Medulla oblongata (tissue), 1 donor: ENCODE results near the gene TMEM45B.
"Not testable (repeated sequence)": the region's sequence is repeated elsewhere in the genome, so short reads cannot be mapped to it uniquely, and the experiment has no call there.

Experiments
- DNase-seq: peaks from one replicate; pipeline ENCODE4 v3.0.0-alpha.2; 2015; ENCODE audit errors: extremely low spot score

The TMEM45B gene

GRCh38 chr11:129808241-129808640, 7.4 kb upstream of the TMEM45B start:
- not testable (repeated sequence) for DNase-seq

GRCh38 chr11:129813231-129813791, 2.3 kb upstream of the TMEM45B start:
- no peak for DNase-seq

- DNase-seq, result no peak
Measured at GRCh38 chr11:129814244-129815014, 1.2 kb upstream of the TMEM45B start.

DNA sequence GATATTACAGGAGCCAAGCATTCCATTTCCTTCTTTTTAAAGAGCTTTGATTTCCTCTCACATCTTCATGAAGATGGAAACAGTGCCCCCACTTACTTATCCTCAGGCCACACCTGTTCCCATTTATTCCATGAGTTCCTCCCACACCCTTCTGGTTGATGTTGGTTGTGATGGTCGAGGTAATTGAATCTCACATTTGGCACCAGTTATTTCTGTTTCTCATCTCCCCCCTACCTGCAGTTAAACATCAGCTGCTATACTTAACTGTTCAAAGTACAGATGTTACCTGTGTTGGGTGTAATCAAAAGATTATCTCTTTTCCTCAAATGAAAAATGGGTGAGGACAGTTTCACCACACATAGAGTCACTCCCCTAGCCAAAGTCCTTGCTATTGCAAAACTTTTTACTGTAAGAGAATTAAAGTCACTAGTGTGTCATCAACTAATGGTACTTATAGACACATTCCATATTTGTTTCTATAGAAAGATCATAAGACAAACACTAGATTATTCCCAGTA, 1.9 kb downstream of the TMEM45B start:
- no peak for DNase-seq

DNA sequence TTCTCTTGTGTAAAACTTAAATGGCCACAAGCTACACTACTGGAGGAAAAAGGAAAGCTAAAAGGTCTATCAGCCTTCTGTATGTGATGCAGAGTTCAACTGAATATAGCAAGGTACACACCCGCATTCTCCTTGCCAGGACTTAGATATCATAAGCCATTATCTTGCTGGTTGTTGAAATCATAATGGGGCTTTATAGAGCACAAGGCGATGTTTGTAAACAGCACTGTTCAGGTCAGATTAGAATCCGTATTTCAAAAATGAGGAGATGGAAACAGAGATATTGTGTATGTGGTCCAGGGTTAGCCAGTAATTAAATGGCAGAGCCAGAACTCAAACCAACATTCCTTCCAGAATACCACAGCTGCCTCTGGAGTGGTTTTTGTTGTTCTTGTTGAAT, 2.6 kb downstream of the TMEM45B start:
- DNase-seq, result not testable (repeated sequence)

- no peak for DNase-seq
Measured at GRCh38 chr11:129819237-129819636, 3.6 kb downstream of the TMEM45B start.

DNA sequence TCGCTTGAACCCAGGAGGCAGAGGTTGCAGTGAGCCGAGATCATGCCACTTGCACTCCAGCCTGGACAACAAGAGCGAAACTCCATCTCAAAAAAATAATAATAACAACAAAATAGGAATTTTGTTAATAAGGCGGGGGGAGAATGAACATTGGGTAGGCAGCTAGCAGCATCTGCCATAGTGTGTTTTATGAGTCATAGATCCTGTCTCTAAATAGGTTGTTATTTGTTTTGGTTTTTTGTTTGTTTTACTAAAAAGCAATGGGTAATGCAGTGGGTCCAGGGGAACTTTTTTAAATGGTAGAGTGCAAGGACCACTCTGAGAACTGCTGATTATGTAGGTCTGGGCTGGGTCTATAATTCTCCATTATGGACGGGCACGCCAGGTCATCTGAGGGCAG, 4.6 kb downstream of the TMEM45B start:
- DNase-seq, result not testable (repeated sequence)

GRCh38 chr11:129823281-129823680, 7.6 kb downstream of the TMEM45B start:
- DNase-seq, result not testable (repeated sequence)

DNA sequence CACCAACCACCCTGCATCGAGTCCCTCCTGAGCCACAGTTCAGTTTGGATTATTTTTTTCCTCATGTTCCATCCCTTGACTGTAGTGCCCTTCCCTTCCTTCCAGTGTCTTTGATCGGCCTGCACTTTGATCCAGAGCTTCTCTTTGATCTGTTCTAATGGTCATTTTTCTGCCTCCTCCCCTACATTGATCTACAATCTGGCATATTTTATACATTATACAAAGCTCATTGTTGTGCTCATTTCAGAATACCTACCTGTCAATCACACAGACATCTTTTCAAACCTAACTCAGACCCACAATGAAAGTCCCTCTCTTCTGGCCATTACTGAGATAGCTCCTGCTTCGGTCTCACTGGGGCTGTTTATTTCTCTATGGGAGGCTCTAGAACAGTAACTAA, 8.2 kb downstream of the TMEM45B start:
- not testable (repeated sequence) for DNase-seq

- DNase-seq, result no peak
Measured at GRCh38 chr11:129825380-129825779, 9.7 kb downstream of the TMEM45B start.

DNA sequence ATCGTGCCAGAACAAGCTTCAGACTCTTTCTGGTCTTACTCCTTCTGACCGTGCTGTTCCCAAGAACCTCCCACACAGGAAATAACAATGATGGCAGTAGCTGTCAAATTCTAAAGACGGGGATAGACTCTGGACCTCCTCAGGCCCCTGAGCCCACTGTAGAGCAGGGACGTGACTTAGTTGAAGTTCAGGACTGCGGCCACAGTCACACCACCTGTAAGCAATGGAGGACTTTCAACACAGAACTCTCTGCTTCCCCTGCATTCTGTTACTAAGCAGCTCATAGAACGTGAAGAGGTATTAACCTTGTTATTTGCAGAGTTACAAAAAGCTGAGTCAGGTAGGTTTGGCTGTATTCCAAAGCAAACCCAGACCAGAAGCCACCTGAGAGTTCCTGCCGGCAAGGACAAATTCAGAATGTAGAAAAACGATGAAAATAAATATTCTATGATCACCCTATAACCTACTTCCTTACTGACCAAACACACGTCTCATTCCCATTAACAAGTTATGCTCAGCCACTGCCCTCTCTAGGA, 12.7 kb downstream of the TMEM45B start:
- no peak for DNase-seq

DNA sequence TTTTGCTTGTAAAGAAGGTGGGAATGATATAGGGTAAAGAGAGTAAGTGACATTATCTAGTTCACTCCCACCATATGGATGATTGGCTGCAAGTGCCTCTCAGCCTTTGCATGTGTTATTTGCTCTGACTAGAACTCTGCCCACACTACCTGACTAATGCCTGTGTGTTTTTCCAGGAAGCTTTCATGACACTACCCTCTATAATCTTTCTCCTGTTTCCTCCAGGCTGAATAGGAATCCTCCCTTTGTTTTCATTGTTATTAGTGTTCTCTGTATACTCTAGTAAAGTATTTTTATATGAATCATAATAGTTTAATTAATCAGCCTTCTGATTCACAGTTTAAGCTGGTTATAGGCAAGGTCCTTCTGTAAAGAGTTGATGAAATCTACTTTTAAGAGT, 13.8 kb downstream of the TMEM45B start:
- not testable (repeated sequence) for DNase-seq

- DNase-seq, result not testable (repeated sequence)
Measured at GRCh38 chr11:129831227-129831626, 15.6 kb downstream of the TMEM45B start.

DNA sequence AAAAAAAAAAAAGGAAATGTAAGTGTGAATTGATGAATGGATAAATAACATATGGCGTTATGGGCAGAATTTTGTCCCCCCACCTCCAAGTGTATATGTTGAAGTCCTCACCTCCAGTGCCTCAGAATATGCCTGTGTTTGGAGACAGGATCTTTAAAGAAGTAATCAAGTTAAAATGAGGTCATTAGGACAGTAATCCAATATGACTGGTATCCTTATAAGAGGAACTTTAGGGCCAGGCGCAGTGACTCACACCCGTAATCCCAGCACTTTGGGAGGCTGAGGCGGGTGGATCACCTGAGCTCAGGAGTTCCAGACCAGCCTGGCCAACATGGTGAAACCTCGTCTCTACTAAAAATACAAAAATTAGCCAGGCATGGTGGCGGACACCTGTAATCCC, 17.6 kb downstream of the TMEM45B start:
- DNase-seq, result not testable (repeated sequence)

- DNase-seq, result not testable (repeated sequence)
Measured at GRCh38 chr11:129836423-129836891, 20.8 kb downstream of the TMEM45B start.

DNA sequence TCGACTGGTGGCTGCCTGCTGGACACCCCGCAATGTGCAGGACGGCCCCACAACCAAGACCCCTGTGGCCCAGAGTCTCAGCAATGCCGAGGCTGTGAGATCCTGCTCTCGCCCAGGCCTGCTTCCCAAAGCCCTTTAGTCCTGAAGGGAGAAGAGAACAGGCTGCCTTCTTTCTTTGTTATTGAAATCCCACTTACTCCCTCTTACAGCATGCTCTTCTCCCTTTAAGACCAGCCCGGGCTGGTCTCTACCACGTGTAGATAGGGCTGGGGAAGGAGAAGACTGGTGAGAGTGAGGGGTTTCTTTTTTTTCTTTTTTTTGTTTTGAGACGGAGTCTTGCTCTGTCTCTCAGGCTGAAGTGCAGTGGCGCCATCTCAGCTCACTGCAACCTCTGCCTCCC, 21.3 kb downstream of the TMEM45B start:
- no peak for DNase-seq

- DNase-seq, result no peak
Measured at GRCh38 chr11:129840236-129840635, 24.6 kb downstream of the TMEM45B start.

DNA sequence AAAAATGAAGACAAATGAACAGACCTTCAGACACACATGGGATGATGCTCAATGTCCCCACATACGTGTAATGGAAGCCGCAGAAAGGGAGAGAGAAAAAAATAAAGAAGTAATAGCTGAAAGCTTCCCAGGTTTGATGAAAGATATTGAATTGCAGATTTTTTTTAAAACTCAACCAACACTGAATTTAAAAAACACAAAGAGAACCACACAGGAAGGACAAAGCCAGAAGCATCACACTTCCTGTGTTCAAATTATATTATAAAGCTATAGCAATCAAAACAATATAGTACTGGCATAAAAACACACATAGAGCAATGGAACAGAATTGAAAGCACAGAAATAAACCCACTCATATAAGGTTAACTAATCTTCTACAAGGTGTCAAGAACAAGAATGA, 26.5 kb downstream of the TMEM45B start:
- no peak for DNase-seq

- DNase-seq, result no peak
Measured at GRCh38 chr11:129846508-129847335, 31.1 kb downstream of the TMEM45B start.

DNA sequence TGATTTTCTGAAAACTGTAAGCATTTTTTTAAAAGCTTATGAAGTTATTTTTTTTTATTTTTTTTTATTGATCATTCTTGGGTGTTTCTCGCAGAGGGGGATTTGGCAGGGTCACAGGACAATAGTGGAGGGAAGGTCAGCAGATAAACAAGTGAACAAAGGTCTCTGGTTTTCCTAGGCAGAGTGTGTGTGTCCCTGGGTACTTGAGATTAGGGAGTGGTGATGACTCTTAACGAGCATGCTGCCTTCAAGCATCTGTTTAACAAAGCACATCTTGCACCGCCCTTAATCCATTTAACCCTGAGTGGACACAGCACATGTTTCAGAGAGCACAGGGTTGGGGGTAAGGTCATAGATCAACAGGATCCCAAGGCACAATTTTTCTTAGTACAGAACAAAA, 31.7 kb downstream of the TMEM45B start:
- DNase-seq, result not testable (repeated sequence)

DNA sequence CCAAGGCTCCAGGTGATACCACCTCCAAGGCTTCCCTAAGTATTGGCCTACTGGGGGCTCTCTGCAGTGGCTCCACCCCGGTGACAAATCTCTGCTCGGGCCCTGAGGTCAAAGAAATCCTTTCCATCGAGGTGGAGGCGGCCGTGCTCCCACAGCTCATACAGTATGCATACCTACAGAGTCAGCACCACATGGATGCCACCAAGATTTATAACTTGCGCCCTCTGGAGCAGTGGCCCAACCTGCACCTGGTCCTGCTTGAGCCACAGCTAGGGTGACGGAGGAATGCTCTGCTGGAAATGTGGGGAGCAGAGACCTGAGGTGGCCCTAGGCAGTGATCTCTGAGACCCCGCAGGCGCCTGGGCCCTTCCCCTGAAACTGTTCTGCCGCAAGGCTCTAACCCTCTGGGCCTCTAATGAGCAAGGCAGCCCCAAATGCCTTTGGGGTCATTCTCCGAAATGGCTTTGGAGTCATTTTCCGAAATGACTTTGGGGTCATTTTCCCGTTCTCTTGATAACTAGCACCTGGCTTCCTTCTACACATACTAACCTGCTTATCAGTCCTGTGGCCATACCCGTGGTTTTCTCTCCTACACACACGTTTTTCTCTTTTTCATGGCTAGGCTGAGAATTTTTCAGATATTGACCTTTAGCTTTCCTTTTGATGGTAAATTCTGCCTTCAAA, 33.9 kb downstream of the TMEM45B start:
- DNase-seq, result no peak
